CD4-positive, alpha-beta T cell treated with Interleukin-15 for 4 hours (primary cell): ENCODE results near the gene PAPPA2.

ENCODE experiments used
- DNase-seq: peaks from one replicate; pipeline ENCODE4 v3.0.0-alpha.2; 2020; ENCODE audit warnings: low spot score

The PAPPA2 gene

GRCh38 chr1:176767714-176768136 lies 304.8 kb downstream of the PAPPA2 start:
- DNase-seq: no peak

GRCh38 chr1:176768532-176768931 lies 305.6 kb downstream of the PAPPA2 start:
- DNase-seq: no peak

- no peak for DNase-seq
Measured at GRCh38 chr1:176770066-176770465, 307.1 kb downstream of the PAPPA2 start.

- no peak for DNase-seq
Measured at GRCh38 chr1:176773038-176773437, 310.1 kb downstream of the PAPPA2 start.

- DNase-seq: no peak
Measured at GRCh38 chr1:176774224-176774623, 311.2 kb downstream of the PAPPA2 start.

GRCh38 chr1:176775378-176775777 lies 312.4 kb downstream of the PAPPA2 start:
- DNase-seq: no peak

GRCh38 chr1:176775996-176776395 lies 313.0 kb downstream of the PAPPA2 start:
- DNase-seq: no peak

- DNase-seq: no peak
Measured at GRCh38 chr1:176778056-176778455, 315.1 kb downstream of the PAPPA2 start.

- DNase-seq: no peak
Measured at GRCh38 chr1:176779992-176780328, 317.0 kb downstream of the PAPPA2 start.

- no peak for DNase-seq
Measured at GRCh38 chr1:176783309-176783708, 320.3 kb downstream of the PAPPA2 start.

GRCh38 chr1:176785056-176785455 lies 322.1 kb downstream of the PAPPA2 start:
- no peak for DNase-seq

- no peak for DNase-seq
Measured at GRCh38 chr1:176785791-176786190, 322.8 kb downstream of the PAPPA2 start.

GRCh38 chr1:176786274-176786673 lies 323.3 kb downstream of the PAPPA2 start:
- no peak for DNase-seq

- no peak for DNase-seq
Measured at GRCh38 chr1:176789571-176790090, 326.7 kb downstream of the PAPPA2 start.

- DNase-seq: no peak
Measured at GRCh38 chr1:176790786-176791185, 327.8 kb downstream of the PAPPA2 start.

GRCh38 chr1:176791906-176792305 lies 328.9 kb downstream of the PAPPA2 start:
- no peak for DNase-seq

- no peak for DNase-seq
Measured at GRCh38 chr1:176794897-176795508, 332.0 kb downstream of the PAPPA2 start.

GRCh38 chr1:176795929-176796328 lies 333.0 kb downstream of the PAPPA2 start:
- no peak for DNase-seq

- DNase-seq: no peak
Measured at GRCh38 chr1:176796583-176796982, 333.6 kb downstream of the PAPPA2 start.

GRCh38 chr1:176799327-176799726 lies 336.4 kb downstream of the PAPPA2 start:
- DNase-seq: no peak

GRCh38 chr1:176800978-176801513 lies 338.1 kb downstream of the PAPPA2 start:
- DNase-seq: no peak

GRCh38 chr1:176801514-176802020 lies 338.6 kb downstream of the PAPPA2 start:
- DNase-seq: no peak

- DNase-seq: no peak
Measured at GRCh38 chr1:176802316-176802715, 339.3 kb downstream of the PAPPA2 start.

- DNase-seq: no peak
Measured at GRCh38 chr1:176803042-176803441, 340.1 kb downstream of the PAPPA2 start.
